Islet precursor cell (in vitro differentiated cells): ENCODE results near the gene CRPPA.
"Not testable (repeated sequence)": the region's sequence is repeated elsewhere in the genome, so short reads cannot be mapped to it uniquely, and the experiment has no call there.

Experiments used
- DNase-seq: peaks from one replicate; pipeline ENCODE4 v3.0.0-alpha.2; 2018

Gene CRPPA

GRCh38 chr7:16396766-16397500 is 24.4 kb downstream of the CRPPA start:
- DNase-seq = no peak

- DNase-seq = no peak
Measured at GRCh38 chr7:16395121-16395520, 26.2 kb downstream of the CRPPA start.

GRCh38 chr7:16393862-16394422 is 27.4 kb downstream of the CRPPA start:
- no peak for DNase-seq

- DNase-seq = no peak
Measured at GRCh38 chr7:16392990-16393523, 28.3 kb downstream of the CRPPA start.

GRCh38 chr7:16383786-16384185 is 37.6 kb downstream of the CRPPA start:
- not testable (repeated sequence) for DNase-seq

GRCh38 chr7:16383103-16383502 is 38.2 kb downstream of the CRPPA start:
- not testable (repeated sequence) for DNase-seq
